Naive thymus-derived CD8-positive, alpha-beta T cell (primary cell): ENCODE results near the gene SDR39U1. TPM values are rescaled to one million over a fixed set of nuclear protein-coding genes. Genes with fewer than 3 reads are reported as not detected.

Source experiments
- ATAC-seq, 2 donors: fragments of 150-1000 bp; cut with Tn5 transposase in 1 of 2; sonication (Bioruptor Pico), chemical (Tn5 transposase) in 1 of 2; 1 replicate in 1 of 2; 2 replicates in 1 of 2; pipeline ENCODE4 v1.10.0; 2021; ENCODE audit warnings: mild to moderate bottlenecking in 2 of 2, moderate library complexity in 2 of 2
- POLR2A ChIA-PET: fragments of 350-600 bp; sonication (Branson Sonifier 250); formaldehyde crosslinking; loops from one replicate; lab custom pipeline; 2021; ENCODE audit warnings: antibody characterized with exemption; lab: Charles Lee
- DNase-seq, 10 donors: peaks; one replicate each; pipeline versions ENCODE4 v3.0.0 to v3.0.0-alpha.2; 2020 to 2022
- H3K27ac Mint-ChIP-seq, 10 donors: one replicate each; pipeline ENCODE4 v1.8.0; 2020 to 2022; ENCODE audit warnings: mild to moderate bottlenecking in 10 of 10, mixed read lengths in 10 of 10, moderate library complexity in 4 of 10, inconsistent platforms in 1 of 10
- H3K27me3 Mint-ChIP-seq, 5 donors: one replicate each; pipeline ENCODE4 v1.8.0; 2021 to 2022; ENCODE audit warnings: mixed read lengths in 5 of 5
- H3K36me3 Mint-ChIP-seq, 3 donors: one replicate each; pipeline ENCODE4 v1.8.0; 2020 to 2022; ENCODE audit warnings: mixed read lengths in 3 of 3, mild to moderate bottlenecking in 2 of 3, inconsistent platforms in 1 of 3
- H3K4me1 Mint-ChIP-seq, 4 donors: one replicate each; pipeline ENCODE4 v1.8.0; 2021 to 2022; ENCODE audit warnings: mixed read lengths in 4 of 4
- H3K4me3 Mint-ChIP-seq, 10 donors: one replicate each; pipeline ENCODE4 v1.8.0; 2020 to 2022; ENCODE audit warnings: mild to moderate bottlenecking in 10 of 10, mixed read lengths in 10 of 10, moderate library complexity in 6 of 10, inconsistent platforms in 1 of 10
- H3K9me3 Mint-ChIP-seq, 9 donors: one replicate each; pipeline ENCODE4 v1.8.0; 2020 to 2022; ENCODE audit warnings: mixed read lengths in 9 of 9, mild to moderate bottlenecking in 3 of 9, inconsistent platforms in 1 of 9, moderate library complexity in 1 of 9
- polyA plus RNA-seq, 3 donors: library from polyadenylated mRNA; unstranded; fragments of 300-500 nt; fragmentation: Illumina TruSeq; gene quantifications; one replicate each; pipeline ENCODE4 v1.2.3, GENCODE V29; 2021
- total RNA-seq, 8 experiments: library from RNA in 2 of 8; stranded (reverse) in 2 of 8; gene quantifications; one replicate each; pipeline ENCODE4 v1.2.3 and lab custom pipeline; 2021 to 2026

The SDR39U1 gene
- total and polyA plus RNA-seq, 5 experiments from 2014 or later = 70.3 to 145 (median 90.8) TPM

DNA sequence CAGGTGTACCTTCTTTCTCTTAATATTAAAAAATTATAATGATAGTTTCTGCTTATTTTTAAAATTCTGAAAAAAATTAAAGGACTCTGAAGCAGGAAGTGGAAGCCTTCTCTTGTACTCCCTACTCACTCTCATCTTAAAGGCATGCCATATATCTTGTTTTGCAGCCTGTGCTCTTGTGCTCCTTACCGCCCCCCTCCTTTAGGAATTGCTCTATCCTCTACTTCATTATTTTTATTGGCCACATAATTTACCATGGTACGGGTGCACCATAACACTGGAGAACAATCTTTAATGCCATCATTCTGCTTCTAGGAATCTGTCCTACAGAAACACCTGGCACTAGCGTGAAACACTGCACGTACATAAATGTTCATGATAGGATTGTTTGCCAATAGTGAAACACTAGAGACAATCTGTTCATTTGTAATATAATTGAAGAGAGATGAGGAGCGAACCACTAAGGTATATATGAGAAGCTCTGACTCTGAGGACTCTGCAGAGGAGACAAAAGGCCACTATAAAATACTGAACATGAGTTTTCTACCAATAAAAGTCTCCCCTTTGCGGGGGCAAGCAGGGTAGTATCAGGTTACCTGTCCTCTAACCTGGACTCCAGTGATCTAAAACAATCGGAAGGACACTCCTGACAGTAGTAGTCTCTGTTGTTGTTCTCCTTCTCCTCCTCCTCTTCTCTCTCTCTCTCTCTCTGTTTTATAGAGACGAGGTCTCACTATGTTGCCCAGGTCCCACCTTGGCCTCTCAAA lies 50.1 kb downstream of the SDR39U1 start:
- Mint-ChIP-seq H3K36me3 (no peaks in the 10 kb centered on the region), H3K9me3 (no peaks in the 10 kb centered on the region), H3K4me1 (peaks cover 0 to 2% (median 0%) of the 10 kb centered on the region in 4 donors), H3K27me3 (peaks cover 0 to 17% (median 5%) of the 10 kb centered on the region in 5 donors), H3K4me3 (no peak overlapping the region), H3K27ac (no peak overlapping the region)
- DNase-seq (no peak), ATAC-seq (no peak)
- POLR2A ChIA-PET = no interaction called here

DNA sequence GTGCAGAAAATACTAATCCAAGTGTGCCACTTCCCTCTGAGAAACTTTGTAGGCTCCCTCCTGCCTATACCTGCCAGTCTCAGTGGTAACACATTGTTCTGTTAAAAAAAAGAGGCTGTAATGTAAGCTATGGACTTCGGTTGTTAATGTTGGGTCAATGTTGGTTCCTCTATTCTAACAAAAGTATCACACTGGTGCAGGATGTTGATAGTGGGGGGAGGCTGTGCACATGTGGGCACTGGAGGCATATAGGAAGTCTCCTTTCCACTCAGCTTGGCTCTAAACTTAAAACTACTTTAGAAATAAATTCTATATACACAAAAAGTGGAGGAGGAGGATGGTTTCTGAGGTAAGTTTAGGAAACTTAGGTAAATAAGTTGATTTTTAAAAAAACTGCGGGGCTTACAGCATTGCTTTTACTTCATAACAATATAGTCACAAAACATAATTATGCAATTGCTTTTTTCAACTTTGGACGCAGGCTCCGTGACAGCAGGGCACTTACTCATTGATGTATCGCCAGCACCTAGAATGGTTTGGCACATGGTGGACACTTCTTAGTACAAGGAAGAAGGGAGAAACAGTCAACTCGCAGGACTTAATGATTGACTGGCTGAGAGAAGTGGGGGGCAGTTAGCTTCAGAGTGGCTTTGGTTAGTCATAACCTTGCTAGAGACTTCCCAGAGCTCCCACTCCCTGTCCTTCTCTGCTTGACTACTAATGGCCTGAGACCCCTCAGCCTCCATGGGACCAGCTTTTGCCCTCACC lies 51.7 kb downstream of the SDR39U1 start:
- Mint-ChIP-seq H3K27me3 (peaks cover 0 to 20% (median 8%) of the 10 kb centered on the region in 5 donors), H3K4me1 (no peaks in the 10 kb centered on the region), H3K4me3 (no peak overlapping the region), H3K36me3 (no peaks in the 10 kb centered on the region), H3K27ac (no peak overlapping the region), H3K9me3 (no peaks in the 10 kb centered on the region)
- no peak for ATAC-seq
- no peak for DNase-seq
- POLR2A ChIA-PET = no interaction called here

Other genes starting within 250 kb of the SDR39U1 start
- gene TM9SF1, start 247.3 kb downstream of the SDR39U1 start, total RNA-seq = 10 to 100 TPM; 19.4 to 22.1 TPM
- 10 to 100 TPM; 23.1 to 29.8 (median 29.1) TPM for gene TM9SF1, start 247.3 kb downstream of the SDR39U1 start, polyA plus RNA-seq
- 1 to 10 TPM in 1 of 2 experiments, under 1 TPM in 1; 0.30 to 1.1 TPM for gene TSSK4, start 237.1 kb downstream of the SDR39U1 start, total RNA-seq
- gene TSSK4, start 237.1 kb downstream of the SDR39U1 start, polyA plus RNA-seq = under 1 TPM; 0.79 to 0.95 (median 0.87) TPM
- 100 to 1,000 TPM in 1 of 2 experiments, 10 to 100 TPM in 1; 99.4 to 107 TPM for gene CHMP4A, start 229.3 kb downstream of the SDR39U1 start, total RNA-seq
- gene CHMP4A, start 229.3 kb downstream of the SDR39U1 start, polyA plus RNA-seq = 100 to 1,000 TPM; 133 to 144 (median 143) TPM
- 10 to 100 TPM; 13.7 to 15.3 TPM for gene MDP1, start 226.7 kb downstream of the SDR39U1 start, total RNA-seq
- gene MDP1, start 226.7 kb downstream of the SDR39U1 start, polyA plus RNA-seq = 10 to 100 TPM; 33.8 to 39.1 (median 34.5) TPM
- 100 to 1,000 TPM in 1 of 2 experiments, 10 to 100 TPM in 1; 96.8 to 107 TPM for gene NEDD8, start 210.4 kb downstream of the SDR39U1 start, total RNA-seq
- 100 to 1,000 TPM; 302 to 320 (median 319) TPM for gene NEDD8, start 210.4 kb downstream of the SDR39U1 start, polyA plus RNA-seq
- gene GMPR2, start 209.8 kb downstream of the SDR39U1 start, total RNA-seq = 10 to 100 TPM; 76.4 to 78.6 TPM
- gene GMPR2, start 209.8 kb downstream of the SDR39U1 start, polyA plus RNA-seq = 100 to 1,000 TPM in 1 of 3 donors, 10 to 100 TPM in 2; 79.7 to 111 (median 85.4) TPM
- gene TINF2, start 200.2 kb downstream of the SDR39U1 start, total RNA-seq = 100 to 1,000 TPM; 125 to 136 TPM
- 100 to 1,000 TPM; 116 to 154 (median 150) TPM for gene TINF2, start 200.2 kb downstream of the SDR39U1 start, polyA plus RNA-seq
- 1 to 10 TPM; 6.5 to 6.9 TPM for gene TGM1, start 179.6 kb downstream of the SDR39U1 start, total RNA-seq
- under 1 TPM in 1 of 3 donors, not detected in 2; 0.13 TPM for gene TGM1, start 179.6 kb downstream of the SDR39U1 start, polyA plus RNA-seq
- gene RABGGTA, start 171.2 kb downstream of the SDR39U1 start, total RNA-seq = 10 to 100 TPM; 43.3 to 46.5 TPM
- gene RABGGTA, start 171.2 kb downstream of the SDR39U1 start, polyA plus RNA-seq = 10 to 100 TPM; 12.7 to 22.1 (median 20.4) TPM
- gene DHRS1, start 143.0 kb downstream of the SDR39U1 start, total RNA-seq = 10 to 100 TPM; 27.5 to 34.2 TPM
- 10 to 100 TPM; 19.6 to 22.4 (median 20.8) TPM for gene DHRS1, start 143.0 kb downstream of the SDR39U1 start, polyA plus RNA-seq
- gene NOP9, start 142.9 kb downstream of the SDR39U1 start, total RNA-seq = 10 to 100 TPM; 21.8 to 25.8 TPM
- 1 to 10 TPM; 1.3 to 2.2 (median 1.6) TPM for gene NOP9, start 142.9 kb downstream of the SDR39U1 start, polyA plus RNA-seq
- 10 to 100 TPM; 12.2 to 15.5 TPM for gene CIDEB, start 134.8 kb downstream of the SDR39U1 start, total RNA-seq
- 10 to 100 TPM in 2 of 3 donors, 1 to 10 TPM in 1; 8.6 to 16.1 (median 13.2) TPM for gene CIDEB, start 134.8 kb downstream of the SDR39U1 start, polyA plus RNA-seq
- gene LTB4R2, start 132.6 kb downstream of the SDR39U1 start, total RNA-seq = 10 to 100 TPM; 12.5 to 13.0 TPM
- 1 to 10 TPM in 2 of 3 donors, under 1 TPM in 1; 0.93 to 3.5 (median 1.5) TPM for gene LTB4R2, start 132.6 kb downstream of the SDR39U1 start, polyA plus RNA-seq
- gene LTB4R, start 131.3 kb downstream of the SDR39U1 start, total RNA-seq = 10 to 100 TPM in 1 of 2 experiments, 1 to 10 TPM in 1; 9.6 to 10.1 TPM
- gene LTB4R, start 131.3 kb downstream of the SDR39U1 start, polyA plus RNA-seq = 1 to 10 TPM; 3.4 to 5.9 (median 4.5) TPM
- gene ADCY4, start 107.7 kb downstream of the SDR39U1 start, total RNA-seq = 1 to 10 TPM; 3.8 to 4.7 TPM
- under 1 TPM; 0.08 to 0.28 (median 0.24) TPM for gene ADCY4, start 107.7 kb downstream of the SDR39U1 start, polyA plus RNA-seq
- gene RIPK3, start 102.8 kb downstream of the SDR39U1 start, total RNA-seq = 10 to 100 TPM; 32.9 to 35.8 TPM
- gene RIPK3, start 102.8 kb downstream of the SDR39U1 start, polyA plus RNA-seq = 10 to 100 TPM in 1 of 3 donors, 1 to 10 TPM in 2; 5.3 to 11.1 (median 5.6) TPM
- not detected for gene NFATC4, start 74.6 kb downstream of the SDR39U1 start, total RNA-seq
- not detected for gene NFATC4, start 74.6 kb downstream of the SDR39U1 start, polyA plus RNA-seq
- gene NYNRIN, start 43.8 kb downstream of the SDR39U1 start, total RNA-seq = under 1 TPM; 0.29 to 0.36 TPM
- under 1 TPM in 1 of 3 donors, not detected in 2; 0.13 TPM for gene NYNRIN, start 43.8 kb downstream of the SDR39U1 start, polyA plus RNA-seq
- gene CBLN3, start 13.1 kb downstream of the SDR39U1 start, total RNA-seq = 1 to 10 TPM; 3.9 to 4.8 TPM
- under 1 TPM in 1 of 3 donors, not detected in 2; 0.23 TPM for gene CBLN3, start 13.1 kb downstream of the SDR39U1 start, polyA plus RNA-seq
- 100 to 1,000 TPM; 142 to 150 TPM for gene KHNYN, start 12.8 kb downstream of the SDR39U1 start, total RNA-seq
- 10 to 100 TPM in 2 of 3 donors, 1 to 10 TPM in 1; 9.1 to 16.9 (median 10.6) TPM for gene KHNYN, start 12.8 kb downstream of the SDR39U1 start, polyA plus RNA-seq
- gene CMA1, start 65.5 kb upstream of the SDR39U1 start, total RNA-seq = not detected
- gene CMA1, start 65.5 kb upstream of the SDR39U1 start, polyA plus RNA-seq = not detected
- gene CTSG, start 133.5 kb upstream of the SDR39U1 start, total RNA-seq = not detected
- gene CTSG, start 133.5 kb upstream of the SDR39U1 start, polyA plus RNA-seq = not detected
- gene GZMH, start 166.9 kb upstream of the SDR39U1 start, total RNA-seq = under 1 TPM in 1 of 2 experiments, not detected in 1; 0.65 TPM
- 100 to 1,000 TPM in 1 of 3 donors, 10 to 100 TPM in 1, 1 to 10 TPM in 1; 8.5 to 452 (median 11.3) TPM for gene GZMH, start 166.9 kb upstream of the SDR39U1 start, polyA plus RNA-seq
- gene GZMB, start 191.4 kb upstream of the SDR39U1 start, total RNA-seq = under 1 TPM; 0.41 to 0.49 TPM
- 100 to 1,000 TPM in 1 of 3 donors, 1 to 10 TPM in 2; 2.8 to 161 (median 3.3) TPM for gene GZMB, start 191.4 kb upstream of the SDR39U1 start, polyA plus RNA-seq